ENCODE results near the gene MAP1A. TPM values are rescaled to one million over a fixed set of nuclear protein-coding genes. Genes with fewer than 3 reads are reported as not detected.

MAP1A gene
- total RNA-seq, 1 experiment from 2014 or later = 1.0 TPM

DNA sequence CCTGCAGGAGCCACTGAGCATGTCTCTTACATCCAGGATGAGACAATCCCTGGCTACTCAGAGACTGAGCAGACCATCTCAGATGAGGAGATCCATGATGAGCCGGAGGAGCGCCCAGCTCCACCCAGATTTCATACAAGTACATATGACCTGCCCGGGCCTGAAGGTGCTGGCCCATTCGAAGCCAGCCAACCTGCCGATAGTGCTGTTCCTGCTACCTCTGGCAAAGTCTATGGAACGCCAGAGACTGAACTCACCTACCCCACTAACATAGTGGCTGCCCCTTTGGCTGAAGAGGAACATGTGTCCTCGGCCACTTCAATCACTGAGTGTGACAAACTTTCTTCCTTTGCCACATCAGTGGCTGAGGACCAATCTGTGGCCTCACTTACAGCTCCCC is 6.2 kb downstream of the MAP1A start:
- H4K20me1 ChIP-seq (ENCODE audit: low read length) = no peaks in the 10 kb centered on the region
- CTCF ChIA-PET = no interaction called here
- H3K79me2 ChIP-seq (ENCODE audit: low read length) = no peaks in the 10 kb centered on the region

DNA sequence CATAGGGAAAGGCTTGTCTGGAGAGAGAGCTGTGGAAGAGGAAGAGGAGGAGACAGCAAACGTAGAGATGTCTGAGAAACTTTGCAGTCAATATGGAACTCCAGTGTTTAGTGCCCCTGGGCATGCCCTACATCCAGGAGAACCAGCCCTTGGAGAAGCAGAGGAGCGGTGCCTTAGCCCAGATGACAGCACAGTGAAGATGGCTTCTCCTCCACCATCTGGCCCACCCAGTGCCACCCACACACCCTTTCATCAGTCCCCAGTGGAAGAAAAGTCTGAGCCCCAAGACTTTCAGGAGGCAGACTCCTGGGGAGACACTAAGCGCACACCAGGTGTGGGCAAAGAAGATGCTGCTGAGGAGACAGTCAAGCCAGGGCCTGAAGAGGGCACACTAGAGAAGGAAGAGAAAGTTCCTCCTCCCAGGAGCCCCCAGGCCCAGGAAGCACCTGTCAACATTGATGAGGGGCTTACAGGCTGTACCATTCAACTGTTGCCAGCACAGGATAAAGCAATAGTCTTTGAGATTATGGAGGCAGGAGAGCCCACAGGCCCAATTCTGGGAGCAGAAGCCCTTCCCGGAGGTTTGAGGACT is 6.9 kb downstream of the MAP1A start:
- Histone ChIP-seq H3K79me2 (ENCODE audit: low read length) (no peaks in the 10 kb centered on the region), H3K27ac (ENCODE audit: low read length) (no peak overlapping the region), H4K20me1 (ENCODE audit: low read length) (no peaks in the 10 kb centered on the region), H3K9ac (ENCODE audit: low read length) (no peak overlapping the region), H3K27me3 (ENCODE audit: low read length) (no peaks in the 10 kb centered on the region), H3K9me2 (replicated peaks; ENCODE audit: low read length) (no peaks in the 10 kb centered on the region), H3K9me3 (ENCODE audit: low read length) (no peaks in the 10 kb centered on the region), H3K36me3 (ENCODE audit: low read depth, low read length) (no peaks in the 10 kb centered on the region), H3K4me1 (ENCODE audit: insufficient read depth, low read length) (no peaks in the 10 kb centered on the region), H2AFZ (ENCODE audit: low read length) (no peak overlapping the region), H3F3A (ENCODE audit: low read length, unreplicated experiment) (no peaks in the 10 kb centered on the region), H3K4me3 (ENCODE audit: low read length) (no peak overlapping the region), H3K4me2 (ENCODE audit: low read length) (no peak overlapping the region)
- ATAC-seq (no peak), DNase-seq (no peak)
- POLR2A ChIA-PET (ENCODE audit: unreplicated experiment) = no interaction called here
- TF ChIP-seq EZH2 (IDR thresholded peaks at IDR 0.05; ENCODE audit: low read length, unreplicated experiment) (no peak), EZH2phosphoT487 (IDR thresholded peaks at IDR 0.05; ENCODE audit: borderline replicate concordance, low read length) (no peak)
- TF ChIP-seq, protein P1, sequence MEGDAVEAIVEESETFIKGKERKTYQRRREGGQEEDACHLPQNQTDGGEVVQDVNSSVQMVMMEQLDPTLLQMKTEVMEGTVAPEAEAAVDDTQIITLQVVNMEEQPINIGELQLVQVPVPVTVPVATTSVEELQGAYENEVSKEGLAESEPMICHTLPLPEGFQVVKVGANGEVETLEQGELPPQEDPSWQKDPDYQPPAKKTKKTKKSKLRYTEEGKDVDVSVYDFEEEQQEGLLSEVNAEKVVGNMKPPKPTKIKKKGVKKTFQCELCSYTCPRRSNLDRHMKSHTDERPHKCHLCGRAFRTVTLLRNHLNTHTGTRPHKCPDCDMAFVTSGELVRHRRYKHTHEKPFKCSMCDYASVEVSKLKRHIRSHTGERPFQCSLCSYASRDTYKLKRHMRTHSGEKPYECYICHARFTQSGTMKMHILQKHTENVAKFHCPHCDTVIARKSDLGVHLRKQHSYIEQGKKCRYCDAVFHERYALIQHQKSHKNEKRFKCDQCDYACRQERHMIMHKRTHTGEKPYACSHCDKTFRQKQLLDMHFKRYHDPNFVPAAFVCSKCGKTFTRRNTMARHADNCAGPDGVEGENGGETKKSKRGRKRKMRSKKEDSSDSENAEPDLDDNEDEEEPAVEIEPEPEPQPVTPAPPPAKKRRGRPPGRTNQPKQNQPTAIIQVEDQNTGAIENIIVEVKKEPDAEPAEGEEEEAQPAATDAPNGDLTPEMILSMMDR (conservative IDR thresholded peaks at IDR 0.05; ENCODE audit: low read depth, low read length) = no peak
- CTCF ChIA-PET = no interaction called here
- BruUV-seq (replicated peaks) = no TSS peak
- intact Hi-C loops (cut with micrococcal nuclease) = no loop called here

More for the DNA sequence above, 6.2 kb downstream of the MAP1A start:
- POLR2A ChIA-PET (ENCODE audit: unreplicated experiment) = no interaction called here
- ATAC-seq (no peak), DNase-seq (no peak)
- Histone ChIP-seq H2AFZ (ENCODE audit: low read length) (no peak overlapping the region), H3K36me3 (ENCODE audit: low read depth, low read length) (no peaks in the 10 kb centered on the region), H3K9me2 (replicated peaks; ENCODE audit: low read length) (no peaks in the 10 kb centered on the region), H3K27me3 (ENCODE audit: low read length) (no peaks in the 10 kb centered on the region), H3K4me3 (ENCODE audit: low read length) (no peak overlapping the region), H3K4me1 (ENCODE audit: insufficient read depth, low read length) (no peaks in the 10 kb centered on the region), H3K4me2 (ENCODE audit: low read length) (no peak overlapping the region), H3K27ac (ENCODE audit: low read length) (no peak overlapping the region), H3F3A (ENCODE audit: low read length, unreplicated experiment) (no peaks in the 10 kb centered on the region), H3K9ac (ENCODE audit: low read length) (no peak overlapping the region), H3K9me3 (ENCODE audit: low read length) (no peaks in the 10 kb centered on the region)
- no TSS peak for BruUV-seq (replicated peaks)
- TF ChIP-seq EZH2phosphoT487 (IDR thresholded peaks at IDR 0.05; ENCODE audit: borderline replicate concordance, low read length) = no peak
- TF ChIP-seq, protein P1 (conservative IDR thresholded peaks at IDR 0.05; ENCODE audit: low read depth, low read length) = no peak
- TF ChIP-seq EZH2 (IDR thresholded peaks at IDR 0.05; ENCODE audit: low read length, unreplicated experiment) = no peak
- intact Hi-C loops (cut with micrococcal nuclease) = no loop called here

DNA sequence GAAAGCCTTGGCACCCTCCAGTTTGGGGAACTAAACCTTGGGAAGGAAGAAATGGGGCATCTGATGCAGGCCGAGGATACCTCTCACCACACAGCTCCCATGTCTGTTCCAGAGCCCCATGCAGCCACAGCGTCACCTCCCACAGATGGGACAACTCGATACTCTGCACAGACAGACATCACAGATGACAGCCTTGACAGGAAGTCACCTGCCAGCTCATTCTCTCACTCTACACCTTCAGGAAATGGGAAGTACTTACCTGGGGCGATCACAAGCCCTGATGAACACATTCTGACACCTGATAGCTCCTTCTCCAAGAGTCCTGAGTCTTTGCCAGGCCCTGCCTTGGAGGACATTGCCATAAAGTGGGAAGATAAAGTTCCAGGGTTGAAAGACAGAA is 7.7 kb downstream of the MAP1A start:
- ChIA-PET CTCF (no interaction called here), POLR2A (ENCODE audit: unreplicated experiment) (no interaction called here)
- H3F3A ChIP-seq (ENCODE audit: low read length, unreplicated experiment) = no peaks in the 10 kb centered on the region
- H2AFZ ChIP-seq (ENCODE audit: low read length) = no peak overlapping the region
- no peaks in the 10 kb centered on the region for H3K9me3 ChIP-seq (ENCODE audit: low read length)
- no peaks in the 10 kb centered on the region for H3K36me3 ChIP-seq (ENCODE audit: low read depth, low read length)
- no peak for DNase-seq
- no peaks in the 10 kb centered on the region for H3K79me2 ChIP-seq (ENCODE audit: low read length)
- BruUV-seq (replicated peaks) = no TSS peak
- no peaks in the 10 kb centered on the region for H3K9me2 ChIP-seq (replicated peaks; ENCODE audit: low read length)
- no peak overlapping the region for H3K4me2 ChIP-seq (ENCODE audit: low read length)
- H3K27ac ChIP-seq (ENCODE audit: low read length) = no peak overlapping the region
- no peak overlapping the region for H3K4me3 ChIP-seq (ENCODE audit: low read length)
- H4K20me1 ChIP-seq (ENCODE audit: low read length) = no peaks in the 10 kb centered on the region
- H3K9ac ChIP-seq (ENCODE audit: low read length) = no peak overlapping the region
- TF ChIP-seq, protein P1 (conservative IDR thresholded peaks at IDR 0.05; ENCODE audit: low read depth, low read length) = no peak
- no peak for TF ChIP-seq EZH2phosphoT487 (IDR thresholded peaks at IDR 0.05; ENCODE audit: borderline replicate concordance, low read length)
- TF ChIP-seq EZH2 (IDR thresholded peaks at IDR 0.05; ENCODE audit: low read length, unreplicated experiment) = no peak
- no peak; the same call in 1 of the 2 replicates for ATAC-seq
- no peaks in the 10 kb centered on the region for H3K27me3 ChIP-seq (ENCODE audit: low read length)
- intact Hi-C loops (cut with micrococcal nuclease) = no loop called here
- H3K4me1 ChIP-seq (ENCODE audit: insufficient read depth, low read length) = no peaks in the 10 kb centered on the region

Measured in PC-3 (cell line).